GM13976 (cell line): Measurements from ENCODE around the gene ARID5A.
A peak's percentile ranks its signal among the peaks of the same experiment; 100 is the strongest.

ENCODE experiments used
- DNase-seq: peaks from one replicate; pipeline ENCODE4 v3.0.0; 2012; ENCODE audit warnings: low spot score
- in situ Hi-C: fragments of 300-500 bp; cut with MboI; formaldehyde crosslinking; loops from one replicate; pipeline ENCODE4 v1.12.0; 2022; ENCODE audit warnings: low sequenced_read_pairs, mixed read lengths, inconsistent platforms; ENCODE audit not compliant: unreplicated experiment
- TF ChIP-seq, protein P1 (sequence below): IDR thresholded peaks from 2 replicates; pipeline ENCODE4 v1.5.1; 2012; ENCODE audit warnings: borderline replicate concordance, mild to moderate bottlenecking; ENCODE audit not compliant: insufficient read depth; ENCODE audit errors: extremely low read depth, missing control alignments, control extremely low read depth

ARID5A gene, protein sequence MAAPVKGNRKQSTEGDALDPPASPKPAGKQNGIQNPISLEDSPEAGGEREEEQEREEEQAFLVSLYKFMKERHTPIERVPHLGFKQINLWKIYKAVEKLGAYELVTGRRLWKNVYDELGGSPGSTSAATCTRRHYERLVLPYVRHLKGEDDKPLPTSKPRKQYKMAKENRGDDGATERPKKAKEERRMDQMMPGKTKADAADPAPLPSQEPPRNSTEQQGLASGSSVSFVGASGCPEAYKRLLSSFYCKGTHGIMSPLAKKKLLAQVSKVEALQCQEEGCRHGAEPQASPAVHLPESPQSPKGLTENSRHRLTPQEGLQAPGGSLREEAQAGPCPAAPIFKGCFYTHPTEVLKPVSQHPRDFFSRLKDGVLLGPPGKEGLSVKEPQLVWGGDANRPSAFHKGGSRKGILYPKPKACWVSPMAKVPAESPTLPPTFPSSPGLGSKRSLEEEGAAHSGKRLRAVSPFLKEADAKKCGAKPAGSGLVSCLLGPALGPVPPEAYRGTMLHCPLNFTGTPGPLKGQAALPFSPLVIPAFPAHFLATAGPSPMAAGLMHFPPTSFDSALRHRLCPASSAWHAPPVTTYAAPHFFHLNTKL

DNA sequence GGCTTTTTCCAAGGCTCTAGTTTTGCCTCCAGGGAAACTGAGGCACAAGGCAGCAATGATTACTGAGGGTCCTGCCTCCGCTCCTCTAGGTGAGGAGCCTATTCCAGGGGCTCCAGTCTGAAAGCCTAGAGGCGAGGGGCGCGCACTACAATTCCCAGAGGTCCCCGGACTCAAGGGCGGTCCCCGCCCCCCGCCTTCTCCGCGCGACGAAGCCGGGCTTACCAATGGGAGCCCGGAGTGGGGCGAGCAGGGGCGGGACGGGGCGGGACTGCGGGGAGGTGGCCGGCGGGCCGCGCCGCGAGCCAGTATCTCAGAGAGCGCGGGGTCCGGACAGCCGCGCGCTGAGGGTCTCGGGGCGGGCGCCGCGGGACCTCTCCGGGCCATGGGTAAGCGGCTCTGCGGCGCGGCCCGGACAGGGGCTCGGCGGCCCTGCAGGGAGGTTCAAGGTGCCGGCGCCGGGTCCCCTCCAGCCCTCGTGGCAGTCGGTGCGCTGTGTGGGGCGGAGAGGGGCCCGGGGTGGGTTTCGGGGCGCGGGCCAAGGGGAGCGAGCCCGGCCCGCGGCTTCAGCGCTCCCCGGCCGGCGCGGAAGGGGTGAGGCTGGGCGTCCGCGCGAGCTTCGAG is at the start of gene ARID5A:
TSS of gene ARID5A (plus strand) at position 308 of the 621 bp plus-strand sequence. CDS start at position 383, 75 bp downstream.
- DNase-seq, result peak; percentile 93
- TF ChIP-seq, protein P1, sequence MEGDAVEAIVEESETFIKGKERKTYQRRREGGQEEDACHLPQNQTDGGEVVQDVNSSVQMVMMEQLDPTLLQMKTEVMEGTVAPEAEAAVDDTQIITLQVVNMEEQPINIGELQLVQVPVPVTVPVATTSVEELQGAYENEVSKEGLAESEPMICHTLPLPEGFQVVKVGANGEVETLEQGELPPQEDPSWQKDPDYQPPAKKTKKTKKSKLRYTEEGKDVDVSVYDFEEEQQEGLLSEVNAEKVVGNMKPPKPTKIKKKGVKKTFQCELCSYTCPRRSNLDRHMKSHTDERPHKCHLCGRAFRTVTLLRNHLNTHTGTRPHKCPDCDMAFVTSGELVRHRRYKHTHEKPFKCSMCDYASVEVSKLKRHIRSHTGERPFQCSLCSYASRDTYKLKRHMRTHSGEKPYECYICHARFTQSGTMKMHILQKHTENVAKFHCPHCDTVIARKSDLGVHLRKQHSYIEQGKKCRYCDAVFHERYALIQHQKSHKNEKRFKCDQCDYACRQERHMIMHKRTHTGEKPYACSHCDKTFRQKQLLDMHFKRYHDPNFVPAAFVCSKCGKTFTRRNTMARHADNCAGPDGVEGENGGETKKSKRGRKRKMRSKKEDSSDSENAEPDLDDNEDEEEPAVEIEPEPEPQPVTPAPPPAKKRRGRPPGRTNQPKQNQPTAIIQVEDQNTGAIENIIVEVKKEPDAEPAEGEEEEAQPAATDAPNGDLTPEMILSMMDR, result no peak
- in situ Hi-C loops, result no loop called here

DNA sequence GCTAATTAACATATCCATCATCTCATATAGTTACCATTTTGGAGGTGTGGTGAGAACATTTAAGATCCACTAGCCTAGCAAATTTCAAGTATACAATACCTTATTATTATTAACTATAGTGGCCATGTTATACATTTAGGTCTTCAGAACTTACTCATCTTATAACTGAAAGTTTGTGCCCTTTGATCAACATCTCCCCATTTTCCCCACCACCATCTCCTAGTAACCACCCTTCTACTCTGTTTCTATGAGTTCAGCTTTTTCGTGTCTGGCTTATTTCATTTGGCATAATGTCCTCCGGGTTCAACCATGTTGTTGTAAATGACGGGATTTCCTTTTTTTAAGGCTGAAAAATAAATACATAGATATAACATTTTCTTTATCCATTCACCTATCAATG is 47.3 kb upstream of the ARID5A start:
- no peak for DNase-seq
- in situ Hi-C loops, result no loop called here
- TF ChIP-seq, protein P1, result no peak

DNA sequence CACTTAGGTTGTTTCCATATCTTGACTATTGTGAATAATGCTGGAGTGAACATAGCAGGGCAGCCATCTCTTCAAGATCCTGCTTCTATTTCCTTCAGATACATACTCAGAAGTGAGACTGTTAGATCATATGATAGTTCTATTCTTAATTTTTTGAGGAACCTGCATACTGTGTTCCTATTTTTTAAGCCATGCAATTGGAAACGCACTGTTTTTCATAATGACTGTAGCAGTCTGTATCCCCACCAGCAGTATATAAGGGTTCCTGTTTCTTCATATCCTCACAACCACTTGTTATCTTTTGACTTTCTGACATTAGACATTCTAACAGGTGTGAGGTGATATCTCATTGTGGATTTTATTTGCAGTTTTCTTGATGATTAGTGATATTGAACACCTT is 46.9 kb upstream of the ARID5A start:
- TF ChIP-seq, protein P1, result no peak
- in situ Hi-C loops, result no loop called here
- DNase-seq, result no peak

DNA sequence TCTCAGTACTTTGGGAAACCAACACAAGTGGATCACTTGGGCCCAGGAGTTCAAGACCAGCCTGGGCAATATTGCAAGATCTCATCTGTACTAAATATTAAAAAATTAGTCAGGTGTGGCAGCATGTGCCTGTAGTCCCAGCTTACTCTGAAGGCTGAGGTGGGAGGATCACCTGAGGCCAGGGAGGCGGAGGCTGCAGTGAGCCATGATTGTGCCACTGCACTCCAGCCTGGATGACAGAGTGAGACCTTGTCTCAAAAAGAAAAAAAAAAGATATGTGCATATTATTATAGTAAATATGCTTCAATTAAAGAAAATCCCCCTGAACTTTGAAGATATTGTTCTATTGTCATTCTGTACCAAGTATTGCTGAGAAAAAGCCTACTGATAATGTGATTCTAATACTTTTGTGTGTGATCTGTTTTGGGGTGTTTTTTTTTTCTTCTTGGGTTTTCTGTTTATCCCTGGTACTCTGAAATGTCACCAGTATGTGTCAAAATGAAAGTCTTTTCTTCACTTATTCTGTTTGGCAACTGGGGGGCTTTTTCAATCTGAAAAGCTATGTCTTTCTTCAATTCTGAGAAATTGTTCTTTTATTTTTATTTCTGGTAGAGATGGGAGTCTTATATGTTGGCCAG is 44.6 kb upstream of the ARID5A start:
- DNase-seq, result no peak
- TF ChIP-seq, protein P1, result no peak
- in situ Hi-C loops, result no loop called here

DNA sequence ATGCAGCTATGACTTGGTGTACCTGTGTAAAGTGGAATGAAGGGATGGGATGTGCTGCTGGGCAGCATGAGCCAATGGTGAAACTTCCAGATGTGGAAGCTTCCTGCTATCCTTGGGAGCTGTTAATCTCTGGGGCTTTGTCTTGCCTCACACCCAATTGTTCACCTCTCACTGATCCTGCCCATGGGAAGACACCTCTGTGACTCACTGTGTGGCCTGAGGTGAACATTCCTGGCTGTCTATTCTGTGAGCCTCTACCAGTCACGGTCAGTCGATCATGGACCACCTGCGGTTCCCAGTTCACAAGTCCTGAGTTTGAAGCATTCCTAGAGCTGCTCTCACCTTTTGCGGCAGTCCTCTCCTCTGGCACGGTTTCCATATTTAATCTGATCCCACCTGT is 43.5 kb upstream of the ARID5A start:
- DNase-seq, result no peak
- TF ChIP-seq, protein P1, result no peak
- in situ Hi-C loops, result no loop called here

DNA sequence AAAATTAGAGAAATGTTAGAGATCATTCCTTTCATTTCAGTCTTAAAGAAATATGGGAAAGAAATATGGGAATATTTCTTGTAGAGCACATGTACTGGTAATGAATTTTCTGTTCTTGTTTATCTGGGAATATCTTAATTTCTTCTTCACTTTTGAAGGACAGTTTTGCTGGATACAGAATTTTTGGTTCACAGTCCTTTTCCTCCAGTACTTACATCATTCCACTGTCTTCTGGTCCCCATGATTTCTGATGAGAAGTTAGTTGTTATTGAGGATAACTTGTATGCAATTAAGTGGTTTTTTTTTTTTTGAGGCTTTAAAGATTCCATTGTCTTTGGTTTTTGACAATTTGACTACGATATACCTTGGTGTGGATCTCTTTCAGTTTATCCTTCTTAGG is 42.4 kb upstream of the ARID5A start:
- TF ChIP-seq, protein P1, result no peak
- in situ Hi-C loops, result no loop called here
- no peak for DNase-seq
